Liver (tissue), 9 donors: ENCODE measurements around the gene LCN12. TPM values are rescaled to one million over a fixed set of nuclear protein-coding genes. Genes with fewer than 3 reads are reported as not detected.

Experiments used
- DNase-seq: peaks from one replicate; pipeline ENCODE4 v3.0.0-alpha.2; 2017; ENCODE audit warnings: low spot score
- H3K27ac ChIP-seq, 2 donors: one replicate each; pipeline ENCODE4 v1.7.0; 2013; ENCODE audit warnings: inconsistent platforms in 2 of 2, low read length in 2 of 2, control low read depth in 1 of 2, low read depth in 1 of 2, mild to moderate bottlenecking in 1 of 2
- H3K27me3 ChIP-seq, 4 donors: one replicate each; pipeline versions ENCODE4 v1.6.1 to v1.7.0; 2013; ENCODE audit warnings: low read length in 3 of 4, inconsistent platforms in 1 of 4, mild to moderate bottlenecking in 1 of 4, moderate library complexity in 1 of 4; ENCODE audit not compliant: control insufficient read depth in 4 of 4, insufficient read depth in 4 of 4
- H3K36me3 ChIP-seq, 4 donors: one replicate each; pipeline versions ENCODE4 v1.6.1 to v1.7.0; 2013; ENCODE audit warnings: low read length in 3 of 4, mild to moderate bottlenecking in 3 of 4, low read depth in 1 of 4, moderate library complexity in 1 of 4; ENCODE audit not compliant: control insufficient read depth in 4 of 4, insufficient read depth in 3 of 4
- H3K4me1 ChIP-seq, 4 donors: one replicate each; pipeline versions ENCODE4 v1.6.1 to v1.7.0; 2013; ENCODE audit warnings: low read length in 3 of 4, mild to moderate bottlenecking in 3 of 4, moderate library complexity in 1 of 4; ENCODE audit not compliant: control insufficient read depth in 4 of 4, insufficient read depth in 4 of 4
- H3K4me3 ChIP-seq, 3 donors: one replicate each; pipeline versions ENCODE4 v1.6.1 to v1.7.0; 2013; ENCODE audit warnings: low read length in 3 of 3, control low read depth in 1 of 3, low read depth in 1 of 3, mild to moderate bottlenecking in 1 of 3
- H3K9ac ChIP-seq, 2 donors: one replicate each; pipeline ENCODE4 v1.7.0; 2013; ENCODE audit warnings: low read length in 2 of 2, mild to moderate bottlenecking in 2 of 2, moderate library complexity in 2 of 2, control low read depth in 1 of 2, low read depth in 1 of 2
- H3K9me3 ChIP-seq, 4 donors: one replicate each; pipeline versions ENCODE4 v1.6.1 to v1.7.0; 2013; ENCODE audit warnings: low read length in 3 of 4; ENCODE audit not compliant: control insufficient read depth in 4 of 4
- ATF3 ChIP-seq: IDR thresholded peaks from 2 replicates; pipeline ENCODE4 v1.6.1; 2016; ENCODE audit warnings: antibody characterized with exemption
- CTCF ChIP-seq: fragments of 150-350 bp; IDR thresholded peaks from 2 replicates; pipeline ENCODE4 v1.5.1; 2017; ENCODE audit warnings: improper control_type of control experiment, low read depth, low read length; ENCODE audit not compliant: missing input control
- HNF4A ChIP-seq, 2 donors: conservative IDR thresholded peaks; 2 replicates each; pipeline ENCODE4 v1.6.1; 2016; ENCODE audit warnings: antibody characterized with exemption in 2 of 2, mild to moderate bottlenecking in 2 of 2
- HNF4G ChIP-seq: IDR thresholded peaks from 2 replicates; pipeline ENCODE4 v1.6.1; 2016; ENCODE audit warnings: antibody characterized with exemption
- RXRA ChIP-seq, 2 donors: IDR thresholded peaks; 2 replicates each; pipeline ENCODE4 v1.6.1; 2017 to 2018; ENCODE audit warnings: antibody characterized with exemption in 2 of 2, mild to moderate bottlenecking in 1 of 2
- SP1 ChIP-seq: IDR thresholded peaks from 2 replicates; pipeline ENCODE4 v1.6.1; 2018; ENCODE audit warnings: antibody characterized with exemption, mild to moderate bottlenecking
- TAF1 ChIP-seq: conservative IDR thresholded peaks from 2 replicates; pipeline ENCODE4 v1.6.1; 2016; ENCODE audit warnings: antibody characterized with exemption, mild to moderate bottlenecking
- YY1 ChIP-seq: IDR thresholded peaks from 2 replicates; pipeline ENCODE4 v1.6.1; 2016; ENCODE audit warnings: antibody characterized with exemption, mild to moderate bottlenecking
- WGBS: extraction: QIAGEN DNeasy Blood & Tissue Kit; methylation state at CpG from one replicate; pipeline ENCODE4 v1.1.7; 2013; 5-methylcytosine and 5-hydroxymethylcytosine counted together
- polyA plus RNA-seq, 2 donors: library from polyadenylated mRNA; stranded (reverse) in 1 of 2; unstranded in 1 of 2; fragments of 200-250 nt in 1 of 2; fragments of >200 nt in 1 of 2; fragmentation: Nextera tagmentation in 1 of 2; extraction: Ambion mirVana in 1 of 2; gene quantifications; one replicate each; pipeline versions ENCODE4 v1.2.1 to v1.2.3, GENCODE V29; 2013 to 2015
- total RNA-seq, 2 donors: library from RNA; depleted of rRNA; stranded (reverse); fragments of >200 nt; gene quantifications; one replicate each; pipeline ENCODE4 v1.2.3, GENCODE V29; 2014
- donor health status: healthy.
- donor health status: healthy.
- donor health status: healthy.
- donor health status: healthy.
- donor health status: healthy.

Gene LCN12
- total and polyA plus RNA-seq, 4 donors: 2.3 to 12.2 (median 6.2) TPM

- Histone ChIP-seq H3K27ac (no peak overlapping the region), H3K9me3 (no peaks in the 10 kb centered on the region), H3K9ac (no peak overlapping the region), H3K27me3 (peaks cover 0 to 6% (median under 1%) of the 10 kb centered on the region in 4 donors), H3K4me1 (peaks cover 0 to 9% (median 5%) of the 10 kb centered on the region in 4 donors), H3K36me3 (no peaks in the 10 kb centered on the region), H3K4me3 (no peak overlapping the region)
- TF ChIP-seq HNF4G (no peak), CTCF (no peak), RXRA (IDR thresholded peaks at IDR 0.05) (no peak), ATF3 (no peak), TAF1 (no peak), HNF4A (conservative IDR thresholded peaks at IDR 0.05) (no peak)
- WGBS: 75% methylated on average over 17 of the region's 17 CpGs
- no peak for DNase-seq
These were observed 29.6 kb downstream of the LCN12 start for GRCh38 chr9:136981588-136982231.

GRCh38 chr9:136982232-136983051 is 30.4 kb downstream of the LCN12 start, which contains the start of gene LCNL1:
Gene LCNL1, plus strand, starts transcription at chr9:136982993. Its CDS starts 594 bp downstream, at chr9:136983587.
- Histone ChIP-seq H3K27ac (no peak within 1 kb of the TSS), H3K9ac (no peak within 1 kb of the TSS), H3K9me3 (no peaks in the 10 kb centered on the region), H3K27me3 (peaks cover 0 to 6% (median under 1%) of the 10 kb centered on the region in 4 donors), H3K4me3 (no peak within 1 kb of the TSS), H3K4me1 (peaks cover 0 to 9% (median 5%) of the 10 kb centered on the region in 4 donors), H3K36me3 (no peaks in the 10 kb centered on the region)
- no peak for DNase-seq
- 86% methylated on average over 18 of the region's 18 CpGs for WGBS
- TF ChIP-seq HNF4A (conservative IDR thresholded peaks at IDR 0.05): no peak
- no peak for TF ChIP-seq YY1

- no peak for TF ChIP-seq RXRA (IDR thresholded peaks at IDR 0.05)
- Histone ChIP-seq H3K4me1 (peaks cover 0 to 5% (median 2%) of the 10 kb centered on the region in 4 donors), H3K27me3 (peaks cover 0 to 6% (median under 1%) of the 10 kb centered on the region in 4 donors), H3K27ac (no peak overlapping the region), H3K4me3 (no peak overlapping the region), H3K9me3 (no peaks in the 10 kb centered on the region), H3K9ac (no peak overlapping the region), H3K36me3 (no peaks in the 10 kb centered on the region)
- DNase-seq: no peak
- 89% methylated on average over 9 of the region's 9 CpGs for WGBS
These were observed 31.1 kb downstream of the LCN12 start for GRCh38 chr9:136983167-136983566.

GRCh38 chr9:136983656-136984314 is 31.7 kb downstream of the LCN12 start:
- no peak overlapping the region for H3K4me3 ChIP-seq
- H3K4me1 ChIP-seq: peaks cover 0 to 4% (median 1%) of the 10 kb centered on the region in 4 donors
- H3K27me3 ChIP-seq: peaks cover 0 to 6% (median under 1%) of the 10 kb centered on the region in 4 donors
- no peaks in the 10 kb centered on the region for H3K36me3 ChIP-seq
- no peaks in the 10 kb centered on the region for H3K9me3 ChIP-seq
- 89% methylated on average over 11 of the region's 11 CpGs for WGBS
- H3K27ac ChIP-seq: no peak overlapping the region
- DNase-seq: no peak
- TF ChIP-seq SP1: no peak
- no peak overlapping the region for H3K9ac ChIP-seq
